T-helper 1 cell treated with Interleukin-12 subunit alpha and Interleukin-12 subunit beta and Interleukin-4 antibody, amounts not matched to agents 30 ng/mL and 1 ng/mL, for 36 hours (primary cell): ENCODE measurements around the gene AGTRAP. TPM values are rescaled to one million over a fixed set of nuclear protein-coding genes. Genes with fewer than 3 reads are reported as not detected.

ENCODE experiments used
- intact Hi-C: fragments of 100-400 bp; cut with micrococcal nuclease; formaldehyde crosslinking; loops from one replicate; pipeline ENCODE4 v1.15.1; 2024
- total RNA-seq: library from RNA; stranded (reverse); gene quantifications from 2 replicates; pipeline ENCODE4 v1.2.3, GENCODE V29; 2022

Gene AGTRAP, protein sequence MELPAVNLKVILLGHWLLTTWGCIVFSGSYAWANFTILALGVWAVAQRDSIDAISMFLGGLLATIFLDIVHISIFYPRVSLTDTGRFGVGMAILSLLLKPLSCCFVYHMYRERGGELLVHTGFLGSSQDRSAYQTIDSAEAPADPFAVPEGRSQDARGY
- 48.4 and 49.4 TPM in 2 replicates for total RNA-seq

DNA sequence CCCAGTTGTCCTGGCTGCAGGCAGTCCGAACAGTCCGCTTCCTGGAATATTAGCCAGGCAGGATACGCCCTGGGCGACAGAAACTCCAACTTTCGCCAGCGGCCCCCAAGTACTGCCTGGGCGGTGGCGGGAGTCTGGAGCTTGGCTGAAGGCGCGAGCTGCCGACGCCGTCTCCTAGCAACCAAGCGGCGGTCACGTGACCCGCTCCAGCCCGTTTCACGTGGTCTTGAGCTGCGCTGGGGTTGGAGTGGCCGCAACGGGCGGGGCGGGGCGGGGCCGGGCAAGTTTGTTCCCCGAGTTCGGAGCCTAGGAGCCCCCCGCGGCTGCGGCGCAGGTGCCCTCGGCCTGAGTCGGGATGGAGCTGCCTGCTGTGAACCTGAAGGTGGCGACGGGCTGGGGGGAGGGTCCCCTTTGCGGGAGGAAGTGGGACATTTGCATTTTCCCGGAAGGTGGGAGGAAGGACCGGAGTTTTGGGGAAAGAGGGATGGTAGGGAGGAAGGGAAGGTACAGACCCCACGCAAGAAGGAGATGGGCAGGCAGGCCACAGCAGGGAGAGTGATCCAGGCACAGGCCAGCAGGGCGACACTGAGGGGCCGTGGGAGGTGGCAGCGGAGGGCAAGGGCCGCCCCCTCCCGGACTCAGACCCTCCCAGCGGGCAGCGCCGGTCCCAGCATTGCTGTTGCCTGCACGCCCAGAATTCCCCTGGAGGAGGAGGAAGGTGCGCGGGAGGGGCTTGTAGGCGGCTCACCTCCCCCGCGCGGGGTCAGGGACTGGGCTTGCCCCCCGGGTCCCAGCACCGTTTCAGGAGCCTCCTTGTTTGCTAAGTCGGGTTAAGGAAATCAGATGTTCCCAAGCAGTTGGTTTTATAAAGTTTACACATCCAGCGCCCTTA, at the start of gene AGTRAP:
Gene AGTRAP, plus strand, starts transcription at position 283 of the 892 bp plus-strand sequence. Its CDS starts 73 bp downstream, at position 356.
- intact Hi-C loops = loop anchor here (1.0 to 5.0 kb wide), 6 partner anchors 17 to 474 kb away; partner anchors contain the start of genes CLCN6, FBXO2, FBXO44 and MAD2L2

DNA sequence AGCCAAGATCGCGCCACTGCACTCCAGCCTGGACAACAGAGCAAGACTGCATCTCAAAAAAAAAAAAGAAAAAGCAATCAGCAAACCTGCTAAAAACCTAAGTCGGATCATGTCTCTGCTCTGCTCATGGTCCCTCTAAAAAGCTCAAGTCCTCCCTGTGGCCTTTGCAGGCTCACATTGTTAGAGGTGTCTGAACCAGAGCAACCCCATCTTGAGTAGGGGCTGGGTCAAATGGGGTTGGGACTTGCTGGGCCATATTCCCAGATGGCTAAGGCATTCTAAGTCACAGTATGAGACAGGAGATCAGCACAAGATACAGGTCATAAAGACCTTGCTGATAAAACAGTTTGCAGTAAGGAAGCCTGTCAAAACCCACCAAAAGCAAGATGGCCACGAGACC, 47.4 kb upstream of the AGTRAP start:
- intact Hi-C loops = no loop called here

DNA sequence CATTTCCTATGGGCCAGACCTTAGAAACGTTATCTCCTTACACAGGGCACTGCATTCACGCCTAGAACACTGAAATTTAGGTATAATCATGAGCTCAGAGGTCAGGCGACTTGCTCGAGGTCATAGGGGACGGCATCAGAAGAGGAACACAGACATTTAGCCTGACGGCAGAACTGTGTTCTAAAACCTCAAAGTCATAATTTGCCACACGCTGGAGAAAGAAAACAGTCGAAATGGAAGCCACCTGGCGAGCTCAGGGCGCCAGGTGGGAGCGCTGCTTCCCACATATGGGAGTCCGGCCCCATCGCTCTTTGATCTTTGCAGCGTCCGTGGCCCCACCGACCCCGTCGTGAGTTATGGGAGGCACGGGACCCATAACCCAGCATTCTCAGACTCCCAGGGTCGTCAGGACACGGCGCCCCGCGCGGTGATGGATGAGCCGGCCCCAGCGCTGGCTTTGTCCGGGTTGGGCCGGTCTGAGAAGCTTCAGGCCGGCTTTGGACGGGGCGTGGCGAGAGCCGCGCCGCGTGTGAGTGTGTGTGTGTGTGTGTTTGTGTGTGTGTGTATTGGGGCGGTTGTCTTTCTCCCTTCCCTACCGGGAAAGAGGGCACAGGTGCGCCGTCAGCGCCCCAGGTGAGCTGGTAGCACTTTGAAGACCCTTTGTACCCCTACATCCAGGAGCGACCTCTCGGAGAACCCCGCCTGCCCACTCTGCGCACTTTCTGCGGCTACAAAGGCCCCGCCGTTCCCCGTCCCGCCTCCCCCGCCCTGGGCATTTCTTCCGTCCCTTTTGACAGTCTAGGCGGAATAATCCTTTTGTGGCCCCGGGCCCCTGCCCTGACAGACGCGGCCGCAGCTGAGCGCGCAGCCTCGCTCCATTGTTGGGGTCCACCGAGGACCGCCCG, 45.3 kb upstream of the AGTRAP start:
- intact Hi-C loops = loop anchor here (1.0 kb wide), 1 partner anchor 9 kb away; the partner anchor contains the start of gene MAD2L2

DNA sequence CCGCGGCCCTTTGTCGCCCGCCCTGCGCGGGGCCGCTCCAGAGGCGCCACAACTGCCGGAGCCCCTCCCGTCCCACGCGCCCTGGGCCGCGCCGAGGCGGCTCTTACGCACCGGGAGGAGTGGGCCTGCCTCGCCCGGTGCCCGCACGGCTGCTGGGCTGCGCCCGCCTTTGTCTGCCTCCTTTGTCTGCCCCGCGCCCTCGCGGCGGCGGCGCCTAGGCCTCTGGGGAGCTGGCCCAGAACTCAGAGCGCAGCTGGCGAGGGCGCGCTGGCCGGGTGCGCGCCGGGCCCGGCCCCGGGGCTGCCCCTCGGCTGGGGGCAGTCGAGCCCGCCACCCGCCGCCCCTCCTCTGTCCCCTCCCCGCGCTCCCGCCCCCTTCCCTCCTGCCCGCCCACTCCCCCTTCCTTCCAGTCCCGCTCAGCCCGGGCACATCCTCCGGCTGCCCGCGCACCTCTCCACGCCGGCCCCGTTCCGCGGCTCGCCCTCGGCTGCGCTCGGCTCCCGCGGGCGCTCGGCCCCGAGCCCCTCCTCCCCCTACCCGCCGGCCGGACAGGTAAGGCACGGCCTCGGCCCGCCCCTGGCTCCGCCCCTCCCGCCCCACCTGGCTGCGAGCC, 44.5 kb upstream of the AGTRAP start, which contains the start of gene DRAXIN:
Gene DRAXIN, plus strand, starts transcription at position 409 of the 613 bp plus-strand sequence. CDS start 14,549 bp downstream, outside the sequence.
- intact Hi-C loops = no loop called here

- intact Hi-C loops = no loop called here
Observed at GRCh38 chr1:11691928-11692711, 43.8 kb upstream of the AGTRAP start.

- intact Hi-C loops = no loop called here
Observed at GRCh38 chr1:11693024-11693590, 42.8 kb upstream of the AGTRAP start.

DNA sequence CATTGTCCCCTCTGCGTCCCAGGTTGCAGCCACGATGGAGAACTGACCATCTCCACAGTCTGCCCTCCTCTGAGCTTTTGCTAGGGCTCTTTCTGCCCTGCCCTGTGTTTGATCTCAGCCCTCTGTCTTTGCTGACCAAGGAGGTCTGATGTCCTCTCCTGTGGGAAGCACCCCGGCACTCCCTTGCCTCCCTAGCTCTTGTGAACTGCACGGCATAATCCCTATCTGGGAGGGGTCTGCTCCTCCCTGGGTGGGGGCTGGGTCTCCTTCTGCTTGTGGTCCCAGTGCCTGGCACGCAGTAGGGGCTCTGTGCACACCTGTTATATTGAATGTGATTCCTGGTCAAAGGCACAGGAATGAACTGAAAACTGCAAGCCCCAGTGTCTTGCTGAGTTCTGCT, 42.0 kb upstream of the AGTRAP start:
- intact Hi-C loops = no loop called here

GRCh38 chr1:11695861-11696260, 40.1 kb upstream of the AGTRAP start:
- intact Hi-C loops = no loop called here

DNA sequence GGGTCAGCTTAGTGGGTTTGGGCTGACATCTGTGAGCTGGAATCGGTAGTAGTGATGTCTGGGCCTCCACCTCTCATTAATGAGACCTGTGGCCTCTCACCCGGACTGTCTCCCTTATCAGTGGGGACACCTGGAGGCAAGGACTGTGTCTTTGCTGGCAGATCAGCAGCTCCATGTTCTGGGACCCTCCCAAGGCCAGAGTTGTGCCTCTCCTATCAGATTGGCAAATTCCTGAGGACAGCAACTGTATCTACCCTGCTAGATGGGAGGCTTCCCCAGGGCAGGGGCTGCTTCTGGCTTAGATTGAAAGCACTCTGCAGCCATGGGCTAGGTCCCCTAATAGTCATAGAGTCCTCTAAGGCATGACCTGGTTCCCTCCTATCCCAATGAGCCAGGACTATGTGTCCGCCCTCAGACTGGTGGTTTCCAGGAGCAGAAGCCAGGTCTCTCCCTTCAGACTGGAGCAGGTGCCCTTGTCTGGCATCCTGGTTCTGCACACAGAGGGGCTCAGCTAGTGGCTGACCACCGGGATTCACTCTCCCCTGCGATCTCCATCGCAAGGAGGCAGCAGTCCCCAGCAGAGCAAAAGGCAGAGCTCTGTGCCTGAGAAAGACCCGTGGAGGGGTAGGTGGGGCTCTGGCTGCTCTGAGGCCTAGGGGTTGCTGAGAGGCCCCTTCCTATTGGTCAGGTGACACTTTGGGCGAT, 38.6 kb upstream of the AGTRAP start:
- intact Hi-C loops = no loop called here

DNA sequence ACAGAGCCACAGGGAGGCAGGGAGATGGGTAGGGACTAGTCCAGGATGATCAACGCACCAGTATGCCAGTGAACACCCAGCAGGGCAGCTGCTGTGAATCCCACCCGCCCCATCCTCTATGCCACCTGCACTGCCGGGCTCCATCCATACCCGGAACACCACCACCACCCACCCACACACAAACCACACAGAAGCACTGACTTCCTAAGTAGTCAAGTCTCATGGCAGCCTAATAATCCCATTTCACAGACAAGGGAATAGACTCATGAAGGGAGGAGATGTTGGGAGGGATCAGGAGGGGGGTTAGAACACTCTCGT, 38.1 kb upstream of the AGTRAP start:
- intact Hi-C loops = no loop called here

GRCh38 chr1:11700601-11701467, 35.1 kb upstream of the AGTRAP start:
- intact Hi-C loops = no loop called here

DNA sequence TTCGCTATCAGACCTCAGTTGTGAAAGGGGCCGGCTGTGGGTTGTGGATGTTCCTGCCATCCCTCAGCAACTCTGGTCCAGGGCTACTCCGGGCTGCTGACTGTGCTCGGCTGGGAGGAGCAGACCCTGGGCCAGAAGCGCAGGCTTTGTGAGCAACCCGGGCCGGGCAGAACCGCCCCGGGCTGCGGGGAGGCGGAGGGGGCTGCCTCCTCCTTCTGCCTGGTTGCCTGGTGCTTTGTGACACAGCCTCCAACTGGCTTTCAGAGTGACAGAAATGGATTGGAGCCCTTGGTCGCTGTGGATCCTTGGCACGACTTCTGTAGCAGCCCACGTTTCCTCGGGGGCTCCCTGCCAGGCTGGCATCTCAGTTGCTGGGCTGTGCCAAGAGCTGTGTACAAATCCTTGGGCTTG, 34.4 kb upstream of the AGTRAP start:
- intact Hi-C loops = no loop called here

DNA sequence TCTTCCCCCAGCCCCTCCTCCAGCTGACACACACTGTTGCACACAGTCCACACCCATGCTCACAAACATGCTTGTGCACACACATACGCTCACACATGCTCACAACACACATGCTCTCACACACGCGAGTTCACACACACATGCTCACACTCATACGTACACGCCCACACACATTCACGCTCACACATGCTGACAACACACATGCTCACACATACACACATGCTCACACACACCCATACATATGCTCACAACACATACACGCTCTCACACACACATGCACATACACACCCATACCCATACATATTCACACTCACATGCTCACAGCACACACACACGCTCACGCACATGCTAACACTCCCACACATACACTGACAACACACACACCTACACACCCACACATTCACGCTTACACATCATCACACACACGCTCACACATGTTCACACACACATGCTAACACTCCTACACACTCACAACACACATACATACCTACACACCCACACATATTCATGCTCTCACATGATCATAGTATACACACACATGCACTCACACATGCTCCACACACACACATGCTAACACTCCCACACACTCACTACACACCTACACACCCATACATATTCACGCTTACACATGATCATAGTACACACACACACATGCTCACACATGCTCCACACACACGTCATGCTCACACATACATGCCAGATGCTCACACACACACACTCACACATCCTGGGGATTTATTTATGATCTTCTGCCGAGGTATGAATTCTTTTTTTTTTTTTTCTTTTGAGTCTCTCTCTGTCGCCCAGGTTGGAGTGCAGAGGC, 33.7 kb upstream of the AGTRAP start:
- intact Hi-C loops = no loop called here

GRCh38 chr1:11703357-11704193, 32.4 kb upstream of the AGTRAP start:
- intact Hi-C loops = no loop called here

GRCh38 chr1:11704194-11704529, 31.8 kb upstream of the AGTRAP start:
- intact Hi-C loops = no loop called here

DNA sequence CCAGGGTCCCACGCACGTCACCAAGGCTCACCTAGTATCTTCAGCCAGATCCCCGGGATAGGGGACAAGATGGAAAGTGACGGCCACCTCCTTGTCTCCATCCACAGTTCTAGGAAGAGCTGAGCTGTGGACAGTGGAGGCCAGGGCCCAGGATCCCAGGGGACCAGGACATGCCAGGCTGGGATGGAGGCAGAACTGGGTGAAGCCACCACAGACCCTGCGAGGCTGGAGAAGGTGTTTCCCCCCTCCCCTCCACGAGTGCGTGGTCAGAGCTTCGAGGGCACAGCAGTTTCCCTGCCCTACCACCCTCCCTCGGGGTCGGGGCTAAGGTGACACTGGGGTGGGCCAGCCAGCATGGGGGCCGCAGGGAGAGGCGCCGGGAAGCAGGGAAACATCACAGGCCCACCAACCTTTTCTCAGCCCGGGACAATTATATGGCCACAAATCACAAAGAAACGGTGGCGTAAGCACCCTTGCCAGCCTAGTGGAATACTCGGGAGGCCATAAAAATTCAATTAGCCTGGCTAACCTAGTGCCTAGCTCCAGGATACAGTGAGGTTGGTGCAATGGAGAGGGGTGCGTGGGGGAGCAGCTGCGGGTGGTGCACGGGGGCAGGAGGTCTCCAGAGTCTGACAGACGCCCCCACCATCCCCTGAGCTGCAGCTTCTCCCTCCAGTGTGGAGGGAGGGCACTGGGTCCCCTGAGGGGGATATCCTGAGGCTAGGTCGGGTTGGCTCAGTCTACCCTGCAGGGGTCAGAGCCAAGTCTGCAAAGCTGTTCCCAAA, 31.1 kb upstream of the AGTRAP start:
- intact Hi-C loops = no loop called here
